HK-2 (cell line): ENCODE measurements around the gene UNC93B1.
"Not testable (repeated sequence)": the region's sequence is repeated elsewhere in the genome, so short reads cannot be mapped to it uniquely, and the experiment has no call there.

Experiments used
- DNase-seq: peaks from one replicate; pipeline ENCODE4 v3.0.0-alpha.2; 2018; ENCODE audit not compliant: unreplicated experiment

UNC93B1 gene

GRCh38 chr11:68009391-68010089 is 5.6 kb upstream of the UNC93B1 start:
- no peak for DNase-seq

GRCh38 chr11:68008381-68009337 is 4.8 kb upstream of the UNC93B1 start:
- no peak for DNase-seq

GRCh38 chr11:68007498-68008380 is 3.8 kb upstream of the UNC93B1 start:
- no peak for DNase-seq

GRCh38 chr11:68006606-68007166 is 2.8 kb upstream of the UNC93B1 start:
- no peak for DNase-seq

- DNase-seq, result no peak
Observed at GRCh38 chr11:68004551-68005335, 846 bp upstream of the UNC93B1 start.

- no peak for DNase-seq
Observed at GRCh38 chr11:68002938-68003845, 705 bp downstream of the UNC93B1 start.

- DNase-seq, result no peak
Observed at GRCh38 chr11:68002575-68002937, 1.3 kb downstream of the UNC93B1 start.

- no peak for DNase-seq
Observed at GRCh38 chr11:67999704-68000103, 4.2 kb downstream of the UNC93B1 start.

- DNase-seq, result no peak
Observed at GRCh38 chr11:67999201-67999629, 4.7 kb downstream of the UNC93B1 start.

- no peak for DNase-seq
Observed at GRCh38 chr11:67998150-67999045, 5.5 kb downstream of the UNC93B1 start.

- DNase-seq, result no peak
Observed at GRCh38 chr11:67997475-67997921, 6.4 kb downstream of the UNC93B1 start.

GRCh38 chr11:67996622-67997474 is 7.0 kb downstream of the UNC93B1 start:
- no peak for DNase-seq

GRCh38 chr11:67996051-67996450 is 7.8 kb downstream of the UNC93B1 start:
- no peak for DNase-seq

- not testable (repeated sequence) for DNase-seq
Observed at GRCh38 chr11:67995579-67995978, 8.3 kb downstream of the UNC93B1 start.

- not testable (repeated sequence) for DNase-seq
Observed at GRCh38 chr11:67995129-67995528, 8.8 kb downstream of the UNC93B1 start.

GRCh38 chr11:67994387-67994786 is 9.5 kb downstream of the UNC93B1 start:
- not testable (repeated sequence) for DNase-seq

- DNase-seq, result not testable (repeated sequence)
Observed at GRCh38 chr11:67993821-67994220, 10.1 kb downstream of the UNC93B1 start.
